Liver (tissue), 9 donors: Measurements from ENCODE around the gene SLC25A38. TPM values are rescaled to one million over a fixed set of nuclear protein-coding genes. Genes with fewer than 3 reads are reported as not detected.
"Not testable (repeated sequence)": the region's sequence is repeated elsewhere in the genome, so short reads cannot be mapped to it uniquely, and the experiment has no call there.

Source experiments
- DNase-seq: peaks from one replicate; pipeline ENCODE4 v3.0.0-alpha.2; 2017; ENCODE audit warnings: low spot score
- H3K27ac ChIP-seq, 2 donors: one replicate each; pipeline ENCODE4 v1.7.0; 2013; ENCODE audit warnings: inconsistent platforms in 2 of 2, low read length in 2 of 2, control low read depth in 1 of 2, low read depth in 1 of 2, mild to moderate bottlenecking in 1 of 2
- H3K27me3 ChIP-seq, 4 donors: one replicate each; pipeline versions ENCODE4 v1.6.1 to v1.7.0; 2013; ENCODE audit warnings: low read length in 3 of 4, inconsistent platforms in 1 of 4, mild to moderate bottlenecking in 1 of 4, moderate library complexity in 1 of 4; ENCODE audit not compliant: control insufficient read depth in 4 of 4, insufficient read depth in 4 of 4
- H3K36me3 ChIP-seq, 4 donors: one replicate each; pipeline versions ENCODE4 v1.6.1 to v1.7.0; 2013; ENCODE audit warnings: low read length in 3 of 4, mild to moderate bottlenecking in 3 of 4, low read depth in 1 of 4, moderate library complexity in 1 of 4; ENCODE audit not compliant: control insufficient read depth in 4 of 4, insufficient read depth in 3 of 4
- H3K4me1 ChIP-seq, 4 donors: one replicate each; pipeline versions ENCODE4 v1.6.1 to v1.7.0; 2013; ENCODE audit warnings: low read length in 3 of 4, mild to moderate bottlenecking in 3 of 4, moderate library complexity in 1 of 4; ENCODE audit not compliant: control insufficient read depth in 4 of 4, insufficient read depth in 4 of 4
- H3K4me3 ChIP-seq, 3 donors: one replicate each; pipeline versions ENCODE4 v1.6.1 to v1.7.0; 2013; ENCODE audit warnings: low read length in 3 of 3, control low read depth in 1 of 3, low read depth in 1 of 3, mild to moderate bottlenecking in 1 of 3
- H3K9ac ChIP-seq, 2 donors: one replicate each; pipeline ENCODE4 v1.7.0; 2013; ENCODE audit warnings: low read length in 2 of 2, mild to moderate bottlenecking in 2 of 2, moderate library complexity in 2 of 2, control low read depth in 1 of 2, low read depth in 1 of 2
- H3K9me3 ChIP-seq, 4 donors: one replicate each; pipeline versions ENCODE4 v1.6.1 to v1.7.0; 2013; ENCODE audit warnings: low read length in 3 of 4; ENCODE audit not compliant: control insufficient read depth in 4 of 4
- ATF3 ChIP-seq: IDR thresholded peaks from 2 replicates; pipeline ENCODE4 v1.6.1; 2016; ENCODE audit warnings: antibody characterized with exemption
- CTCF ChIP-seq: fragments of 150-350 bp; IDR thresholded peaks from 2 replicates; pipeline ENCODE4 v1.5.1; 2017; ENCODE audit warnings: improper control_type of control experiment, low read depth, low read length; ENCODE audit not compliant: missing input control
- EGR1 ChIP-seq, 2 donors: IDR thresholded peaks; 2 replicates each; pipeline ENCODE4 v1.6.1; 2016 to 2018; ENCODE audit warnings: antibody characterized with exemption in 2 of 2, low read depth in 2 of 2
- FOXA1 ChIP-seq: IDR thresholded peaks from 2 replicates; pipeline ENCODE4 v1.6.1; 2016; ENCODE audit warnings: antibody characterized with exemption
- FOXA2 ChIP-seq: IDR thresholded peaks from 2 replicates; pipeline ENCODE4 v1.6.1; 2016; ENCODE audit warnings: antibody characterized with exemption
- GABPA ChIP-seq, 2 donors: IDR thresholded peaks in 1 of 2; conservative IDR thresholded peaks in 1 of 2; 2 replicates each; pipeline ENCODE4 v1.6.1; 2016; ENCODE audit warnings: antibody characterized with exemption in 2 of 2, mild to moderate bottlenecking in 1 of 2, moderate library complexity in 1 of 2
- HNF4A ChIP-seq, 2 donors: conservative IDR thresholded peaks; 2 replicates each; pipeline ENCODE4 v1.6.1; 2016; ENCODE audit warnings: antibody characterized with exemption in 2 of 2, mild to moderate bottlenecking in 2 of 2
- HNF4G ChIP-seq: IDR thresholded peaks from 2 replicates; pipeline ENCODE4 v1.6.1; 2016; ENCODE audit warnings: antibody characterized with exemption
- JUND ChIP-seq, 2 donors: IDR thresholded peaks; 2 replicates each; pipeline ENCODE4 v1.6.1; 2016; ENCODE audit warnings: antibody characterized with exemption in 2 of 2
- MAX ChIP-seq: IDR thresholded peaks from 2 replicates; pipeline ENCODE4 v1.6.1; 2016; ENCODE audit warnings: antibody characterized with exemption
- NR2F2 ChIP-seq: IDR thresholded peaks from 2 replicates; pipeline ENCODE4 v1.6.1; 2016; ENCODE audit warnings: antibody characterized with exemption
- RAD21 ChIP-seq, 2 donors: IDR thresholded peaks; 2 replicates each; pipeline ENCODE4 v1.6.1; 2016; ENCODE audit warnings: antibody characterized with exemption in 2 of 2, mild to moderate bottlenecking in 2 of 2
- REST ChIP-seq: IDR thresholded peaks from 2 replicates; pipeline ENCODE4 v1.6.1; 2016; ENCODE audit warnings: antibody characterized with exemption, mild to moderate bottlenecking
- RXRA ChIP-seq, 2 donors: IDR thresholded peaks; 2 replicates each; pipeline ENCODE4 v1.6.1; 2017 to 2018; ENCODE audit warnings: antibody characterized with exemption in 2 of 2, mild to moderate bottlenecking in 1 of 2
- SP1 ChIP-seq: IDR thresholded peaks from 2 replicates; pipeline ENCODE4 v1.6.1; 2018; ENCODE audit warnings: antibody characterized with exemption, mild to moderate bottlenecking
- TAF1 ChIP-seq: conservative IDR thresholded peaks from 2 replicates; pipeline ENCODE4 v1.6.1; 2016; ENCODE audit warnings: antibody characterized with exemption, mild to moderate bottlenecking
- YY1 ChIP-seq: IDR thresholded peaks from 2 replicates; pipeline ENCODE4 v1.6.1; 2016; ENCODE audit warnings: antibody characterized with exemption, mild to moderate bottlenecking
- ZBTB33 ChIP-seq: IDR thresholded peaks from 2 replicates; pipeline ENCODE4 v1.6.1; 2016; ENCODE audit warnings: antibody characterized with exemption
- WGBS: extraction: QIAGEN DNeasy Blood & Tissue Kit; methylation state at CpG from one replicate; pipeline ENCODE4 v1.1.7; 2013; 5-methylcytosine and 5-hydroxymethylcytosine counted together
- polyA plus RNA-seq, 2 donors: library from polyadenylated mRNA; stranded (reverse) in 1 of 2; unstranded in 1 of 2; fragments of 200-250 nt in 1 of 2; fragments of >200 nt in 1 of 2; fragmentation: Nextera tagmentation in 1 of 2; extraction: Ambion mirVana in 1 of 2; gene quantifications; one replicate each; pipeline versions ENCODE4 v1.2.1 to v1.2.3, GENCODE V29; 2013 to 2015
- total RNA-seq, 2 donors: library from RNA; depleted of rRNA; stranded (reverse); fragments of >200 nt; gene quantifications; one replicate each; pipeline ENCODE4 v1.2.3, GENCODE V29; 2014
- donor health status: healthy.
- donor health status: healthy.
- donor health status: healthy.
- donor health status: healthy.
- donor health status: healthy.

SLC25A38 gene
- total and polyA plus RNA-seq, 4 donors, result 19.8 to 44.4 (median 24.3) TPM

GRCh38 chr3:39415983-39416382 is 32.8 kb downstream of the SLC25A38 start:
- Histone ChIP-seq H3K27me3 (no peaks in the 10 kb centered on the region), H3K9ac (no peak overlapping the region), H3K9me3 (no peaks in the 10 kb centered on the region), H3K27ac (no peak overlapping the region), H3K36me3 (peaks cover 9 to 35% (median 30%) of the 10 kb centered on the region in 4 donors), H3K4me1 (no peaks in the 10 kb centered on the region), H3K4me3 (no peak overlapping the region)
- no peak for DNase-seq
- WGBS, result 95% methylated on average over 1 of the region's 1 CpG
- no peak for TF ChIP-seq GABPA (IDR thresholded peaks at IDR 0.05 in 1 of 2, conservative IDR thresholded peaks at IDR 0.05 in 1 of 2)
- TF ChIP-seq ATF3, result no peak
- TF ChIP-seq HNF4A (conservative IDR thresholded peaks at IDR 0.05), result no peak
- TF ChIP-seq MAX, result no peak
- no peak for TF ChIP-seq CTCF
- no peak for TF ChIP-seq SP1
- no peak for TF ChIP-seq NR2F2
- no peak for TF ChIP-seq TAF1
- TF ChIP-seq ZBTB33, result no peak
- no peak for TF ChIP-seq REST
- TF ChIP-seq HNF4G, result no peak
- TF ChIP-seq JUND (IDR thresholded peaks at IDR 0.05), result no peak
- TF ChIP-seq FOXA2, result no peak
- no peak for TF ChIP-seq RXRA (IDR thresholded peaks at IDR 0.05)
- no peak for TF ChIP-seq FOXA1
- TF ChIP-seq RAD21 (IDR thresholded peaks at IDR 0.05), result no peak
- TF ChIP-seq EGR1 (IDR thresholded peaks at IDR 0.05; ENCODE audit: low read depth in 2 of 2), result no peak
- no peak for TF ChIP-seq YY1

GRCh38 chr3:39416998-39417397 is 33.8 kb downstream of the SLC25A38 start:
- H3K4me3 ChIP-seq, H3K4me1 ChIP-seq, H3K9ac ChIP-seq, DNase-seq, H3K27ac ChIP-seq, H3K9me3 ChIP-seq, H3K27me3 ChIP-seq: not testable (repeated sequence)
- H3K36me3 ChIP-seq, result peaks cover 9 to 25% (median 20%) of the 10 kb centered on the region in 4 donors
- WGBS, result 38% methylated on average over 3 of the region's 3 CpGs

- H3K4me3 ChIP-seq, H3K36me3 ChIP-seq, DNase-seq, H3K4me1 ChIP-seq, H3K27me3 ChIP-seq, H3K9me3 ChIP-seq, H3K9ac ChIP-seq, H3K27ac ChIP-seq: not testable (repeated sequence)
- 64% methylated on average over 13 of the region's 14 CpGs for WGBS
Measured at GRCh38 chr3:39418556-39419225, 35.5 kb downstream of the SLC25A38 start.
